ENCODE data around the gene STPG3. TPM values are rescaled to one million over a fixed set of nuclear protein-coding genes. Genes with fewer than 3 reads are reported as not detected.

STPG3 gene
- total and polyA plus RNA-seq, 9 of the 15 experiments (the other 6 are each of a cell fraction or from before 2014, with no cell fraction given) = not detected

GRCh38 chr9:137243626-137244485, 7.2 kb upstream of the STPG3 start (continued):
- TF ChIP-seq MGA (IDR thresholded peaks at IDR 0.05) = no peak
- TF ChIP-seq MEF2D (tag; conservative IDR thresholded peaks at IDR 0.05; ENCODE audit: low read depth) = no peak
- no peak for TF ChIP-seq ARHGAP35 (IDR thresholded peaks at IDR 0.05; ENCODE audit: partially characterized antibody)
- no peak for TF ChIP-seq CBX8 (IDR thresholded peaks at IDR 0.05; ENCODE audit: borderline replicate concordance, extremely low read depth, low read depth, low read length, poor library complexity, severe bottlenecking)
